ENCODE results near the gene GMPPB.
"Not testable (repeated sequence)": the region's sequence is repeated elsewhere in the genome, so short reads cannot be mapped to it uniquely, and the experiment has no call there.

Gene GMPPB

DNA sequence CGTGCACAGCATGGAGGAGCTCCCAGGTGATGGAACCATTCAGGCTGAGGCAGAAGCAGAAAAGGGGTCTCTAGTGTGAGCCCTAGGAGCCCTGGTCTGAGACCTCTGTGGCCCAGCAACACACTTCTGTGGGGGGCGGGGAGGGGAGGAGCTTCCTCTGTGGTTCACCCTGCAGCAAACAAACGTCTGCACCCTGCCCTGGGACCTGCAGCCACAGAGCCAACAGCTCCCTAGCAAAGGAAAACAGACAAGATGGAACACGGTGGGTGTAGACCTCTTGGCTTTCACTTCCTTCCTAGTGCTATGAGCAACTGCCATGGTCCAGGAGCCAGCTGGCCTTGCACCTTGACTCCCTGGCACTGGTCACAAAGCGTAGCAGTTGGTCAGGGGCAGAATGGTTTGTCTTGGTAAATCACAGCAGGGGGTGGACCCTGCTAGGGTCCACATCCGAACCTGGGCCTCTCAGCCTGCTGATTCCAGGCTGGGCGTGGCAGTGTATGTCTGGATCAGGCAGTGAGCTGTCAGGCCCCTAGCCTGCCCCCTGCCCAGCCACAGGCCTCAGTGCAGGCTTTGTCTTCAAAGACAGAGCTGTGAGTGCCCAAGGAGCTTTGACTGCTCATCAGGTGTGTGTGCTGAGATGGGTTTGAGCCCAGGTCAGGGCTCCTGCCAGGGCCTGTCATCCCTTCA is 11.0 kb downstream of the GMPPB start:
- DNase-seq, result no peak

DNA sequence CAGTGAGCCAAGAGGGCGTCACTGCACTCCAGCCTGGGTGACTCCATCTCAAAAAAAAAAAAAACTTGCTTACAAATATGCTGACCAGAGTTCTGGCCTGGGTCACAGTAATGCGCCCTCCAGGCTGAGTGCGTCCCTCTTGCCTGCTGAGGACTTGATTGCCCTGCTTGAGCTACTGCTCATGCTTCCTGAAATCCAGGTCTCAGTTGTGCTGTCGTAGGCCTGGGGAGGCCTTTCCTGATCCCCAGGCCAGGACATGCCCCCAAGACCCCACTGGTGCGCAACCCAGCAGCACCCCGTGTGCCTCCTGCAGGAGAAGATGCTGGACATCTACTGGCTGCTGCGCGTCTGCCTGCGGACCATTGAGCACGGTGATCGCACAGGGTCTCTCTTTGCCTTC is 11.6 kb downstream of the GMPPB start:
- no peak for DNase-seq

DNA sequence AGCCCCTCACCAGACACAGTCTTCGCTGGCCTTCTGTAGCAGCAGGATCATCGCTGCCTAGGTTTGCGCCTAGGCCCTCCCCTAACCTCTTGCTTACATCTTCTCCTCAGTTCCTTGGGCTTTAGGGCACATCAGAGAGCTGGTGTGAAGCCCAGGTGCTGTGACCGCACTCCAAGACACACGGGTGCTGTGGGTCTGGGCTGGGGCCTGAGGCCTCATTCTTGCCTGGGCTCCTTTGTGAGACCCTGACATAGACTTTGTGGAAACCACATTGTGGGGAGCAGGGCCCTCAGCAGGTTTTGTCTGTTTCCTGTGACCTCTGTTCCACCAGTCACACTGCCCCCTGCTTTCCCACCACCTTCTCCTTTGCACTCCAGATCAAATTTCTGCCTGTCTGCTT is 12.3 kb downstream of the GMPPB start:
- DNase-seq, result no peak

DNA sequence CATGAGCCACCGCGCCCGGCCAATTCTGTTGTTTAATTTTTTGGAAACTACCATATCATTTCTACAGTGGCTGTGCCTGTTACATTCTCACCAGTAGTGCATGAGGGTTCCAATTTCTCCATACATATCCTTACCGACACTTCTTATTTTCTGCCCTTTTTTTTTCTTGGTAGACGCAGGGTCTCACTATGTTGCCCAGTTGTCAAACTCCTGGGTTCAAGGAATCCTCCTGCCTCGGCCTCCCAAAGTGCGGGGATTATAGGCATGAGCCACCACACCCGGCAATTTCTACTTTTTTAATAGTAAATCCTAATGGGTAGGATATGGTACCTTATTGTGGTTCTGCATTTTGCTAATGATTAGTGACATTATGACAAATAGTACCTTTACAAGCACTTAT is 13.9 kb downstream of the GMPPB start:
- no peak for DNase-seq

DNA sequence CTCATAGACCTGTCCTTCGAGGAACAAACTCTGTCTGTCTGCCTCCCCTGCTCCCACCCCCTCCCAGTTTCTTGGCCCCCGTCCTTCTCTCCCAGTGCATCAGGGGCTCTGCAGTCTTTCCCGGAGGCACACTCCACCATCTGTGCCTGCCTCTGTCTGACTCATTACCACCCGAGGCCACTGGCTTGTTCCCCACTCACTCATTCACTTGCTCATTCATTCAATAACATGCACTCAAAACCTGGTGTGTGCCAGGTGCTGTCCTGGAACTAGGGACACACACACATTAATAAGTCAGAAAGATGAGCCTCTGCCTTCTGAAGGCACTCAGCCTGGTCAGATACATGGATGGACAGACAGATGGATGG is 16.7 kb downstream of the GMPPB start:
- no peak for DNase-seq

DNA sequence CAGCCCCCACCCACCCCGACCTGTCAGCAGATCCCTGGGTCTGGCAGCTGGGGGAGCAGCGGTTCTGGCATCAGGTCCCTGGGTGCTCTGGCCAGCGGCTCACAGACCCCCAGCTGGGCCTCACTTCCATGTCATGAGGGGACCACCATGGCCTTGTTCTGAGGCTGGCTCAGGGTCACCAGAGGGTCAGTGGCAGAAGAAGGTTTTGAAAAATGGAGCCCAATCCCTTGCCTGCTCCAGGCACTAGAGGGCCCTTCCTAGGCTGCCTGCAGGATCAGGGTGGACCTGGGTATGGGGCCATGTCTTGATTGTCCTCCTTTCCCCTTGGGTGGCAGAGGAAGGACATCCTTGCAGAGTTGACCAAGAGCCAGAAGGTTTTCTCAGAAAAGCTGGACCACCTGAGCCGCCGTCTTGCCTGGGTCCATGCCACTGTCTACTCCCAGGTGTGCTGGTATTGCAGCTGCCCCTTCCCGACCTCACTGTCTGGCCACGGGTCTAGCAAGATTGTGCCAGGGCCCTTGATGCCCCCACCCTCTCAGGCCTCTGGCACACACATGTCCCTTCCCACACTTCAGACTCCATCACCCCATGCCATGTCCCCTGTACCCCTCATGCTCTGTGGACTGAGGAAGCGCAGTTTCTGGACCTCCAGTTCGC is 17.2 kb downstream of the GMPPB start:
- no peak for DNase-seq

DNA sequence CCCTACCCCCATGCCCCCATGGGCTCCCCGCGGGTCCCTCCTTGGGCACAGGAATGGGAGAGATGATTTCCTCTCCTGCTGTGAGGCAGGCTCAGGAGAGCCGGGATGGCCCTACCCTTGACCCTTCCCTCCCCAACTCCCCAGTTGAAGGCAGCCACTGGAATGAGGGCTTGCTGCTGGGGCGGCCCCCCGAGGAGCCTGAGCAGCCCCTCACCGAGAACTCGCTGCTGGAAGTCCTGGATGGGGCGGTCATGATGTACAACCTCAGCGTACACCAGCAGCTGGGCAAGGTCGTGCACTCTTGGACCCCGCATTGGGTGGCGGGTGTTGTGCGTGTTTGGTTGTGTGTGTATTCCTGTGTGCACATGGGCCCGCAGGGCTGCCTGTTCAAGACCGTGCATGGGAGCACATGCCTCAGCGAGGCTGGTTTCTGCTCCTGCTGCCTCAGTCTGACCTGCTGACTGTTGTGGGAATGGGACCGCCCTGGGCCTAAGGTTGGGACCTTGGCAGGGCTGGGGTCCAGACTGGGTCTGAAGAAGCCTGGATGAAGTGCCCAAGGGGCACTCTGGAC is 18.3 kb downstream of the GMPPB start:
- DNase-seq, result no peak

DNA sequence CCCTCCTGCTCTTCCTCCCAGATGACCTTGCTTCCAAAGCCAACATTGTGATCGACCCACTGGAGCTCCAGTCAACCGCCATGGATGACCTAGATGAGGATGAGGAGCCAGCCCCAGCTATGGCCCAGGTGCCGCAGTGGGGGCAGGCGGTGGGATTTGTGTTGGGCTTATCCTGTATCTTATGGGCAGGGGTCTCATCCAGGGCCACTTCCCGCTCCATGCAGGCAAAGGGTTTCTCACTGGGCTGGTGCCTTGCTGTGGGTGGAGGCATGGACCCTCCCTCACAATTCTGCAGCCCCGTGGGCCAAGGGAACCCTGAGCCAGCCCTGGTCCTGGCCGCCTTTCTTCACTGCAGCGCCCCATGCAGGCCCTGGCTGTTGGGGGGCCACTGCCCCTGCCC is 19.1 kb downstream of the GMPPB start:
- DNase-seq, result no peak

DNA sequence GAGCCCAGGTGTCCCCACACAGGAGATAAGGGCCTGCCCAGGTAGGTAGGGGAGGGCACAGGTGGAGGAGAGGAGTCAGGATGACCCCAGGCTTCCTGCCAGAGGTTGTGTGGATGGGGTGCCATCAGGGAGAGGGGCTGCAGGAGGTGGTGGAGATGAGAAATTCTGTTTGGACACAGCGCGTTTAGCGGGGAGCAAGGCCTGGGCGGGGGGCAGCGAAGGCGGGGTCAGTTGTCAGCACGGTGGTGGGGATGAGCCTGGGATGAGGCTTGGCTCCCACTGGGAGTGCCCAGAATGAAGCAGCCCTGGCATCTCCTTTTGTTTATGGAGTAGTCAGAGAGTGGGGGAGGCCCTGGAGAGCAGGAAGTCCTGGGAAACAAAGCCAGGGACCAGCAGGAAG is 19.8 kb downstream of the GMPPB start:
- DNase-seq, result no peak

DNA sequence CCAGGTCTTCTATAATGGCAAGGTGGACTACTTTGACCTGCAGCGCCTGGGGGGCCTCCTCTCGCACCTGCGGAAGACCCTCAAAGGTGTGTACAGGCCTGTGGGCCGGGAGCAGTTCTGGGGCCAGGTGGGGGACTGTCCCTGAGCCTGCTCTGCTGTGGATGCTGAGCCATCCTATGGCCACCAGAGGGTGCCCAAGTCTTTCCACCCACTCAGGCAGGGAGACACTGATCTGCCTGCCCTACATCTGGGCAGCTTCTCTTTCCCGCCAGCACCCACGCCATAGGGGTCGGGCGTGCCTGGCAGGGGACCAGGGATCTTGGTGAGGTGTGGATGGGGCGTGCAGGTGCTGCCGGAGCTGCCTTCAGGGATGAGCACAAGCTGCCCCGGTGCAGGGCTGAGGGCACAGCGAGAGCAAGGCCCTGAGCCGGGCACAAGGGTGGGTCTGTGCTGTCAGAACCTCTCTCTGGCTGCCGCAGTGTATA is 20.3 kb downstream of the GMPPB start:
- DNase-seq, result peak; percentile 46

DNA sequence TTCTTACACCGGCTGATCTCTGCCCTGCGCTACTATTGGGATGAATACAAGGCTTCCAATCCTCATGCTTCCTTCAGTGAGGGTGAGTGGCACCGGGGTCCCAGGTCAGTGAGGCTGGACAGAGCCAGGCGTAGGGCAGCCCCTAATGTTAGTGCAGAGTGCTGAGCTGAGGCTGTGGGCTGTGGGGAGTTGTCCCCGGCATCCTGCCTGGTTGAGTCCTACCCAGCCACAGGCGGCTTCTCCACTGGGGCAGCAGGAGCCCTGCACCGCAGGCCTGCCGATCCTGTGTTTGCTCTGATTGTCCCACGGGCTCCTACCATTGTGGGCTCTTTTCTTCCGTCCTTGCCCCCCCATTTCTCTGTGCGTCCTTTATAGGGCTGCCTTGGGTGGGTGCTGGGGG is 21.1 kb downstream of the GMPPB start:
- no peak for DNase-seq

DNA sequence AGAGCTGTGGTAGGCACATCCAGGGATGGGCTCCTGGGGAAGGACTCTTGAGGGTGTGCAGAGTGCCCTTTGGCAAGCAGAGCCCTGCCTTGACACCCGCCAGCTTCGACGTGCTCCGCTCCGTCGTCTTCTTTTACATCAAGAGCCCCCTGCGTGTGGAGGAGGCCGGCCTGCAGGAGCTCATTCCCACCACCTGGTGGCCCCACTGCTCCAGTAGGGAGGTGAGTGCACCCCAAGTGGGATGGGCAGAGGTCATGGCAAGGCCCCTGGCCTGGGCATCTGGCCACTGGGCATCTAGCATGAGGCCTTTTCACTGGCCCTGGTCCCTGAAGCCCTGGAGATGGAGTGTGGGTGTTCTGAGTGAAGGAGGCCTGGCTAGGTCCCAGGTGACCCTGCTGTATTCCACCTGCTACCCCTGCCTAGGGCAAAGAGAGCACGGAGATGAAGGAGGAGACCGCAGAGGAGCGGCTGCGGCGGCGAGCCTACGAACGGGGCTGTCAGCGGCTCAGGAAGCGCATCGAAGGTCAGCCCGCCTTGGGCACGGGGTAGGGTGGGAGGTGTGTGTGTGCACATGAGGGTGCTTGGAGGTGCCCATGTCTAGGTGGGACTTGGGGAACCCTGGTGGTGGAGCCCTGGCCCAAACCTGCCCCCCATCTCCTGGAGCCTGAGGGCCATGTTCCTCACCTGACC is 22.2 kb downstream of the GMPPB start:
- no peak for DNase-seq

DNA sequence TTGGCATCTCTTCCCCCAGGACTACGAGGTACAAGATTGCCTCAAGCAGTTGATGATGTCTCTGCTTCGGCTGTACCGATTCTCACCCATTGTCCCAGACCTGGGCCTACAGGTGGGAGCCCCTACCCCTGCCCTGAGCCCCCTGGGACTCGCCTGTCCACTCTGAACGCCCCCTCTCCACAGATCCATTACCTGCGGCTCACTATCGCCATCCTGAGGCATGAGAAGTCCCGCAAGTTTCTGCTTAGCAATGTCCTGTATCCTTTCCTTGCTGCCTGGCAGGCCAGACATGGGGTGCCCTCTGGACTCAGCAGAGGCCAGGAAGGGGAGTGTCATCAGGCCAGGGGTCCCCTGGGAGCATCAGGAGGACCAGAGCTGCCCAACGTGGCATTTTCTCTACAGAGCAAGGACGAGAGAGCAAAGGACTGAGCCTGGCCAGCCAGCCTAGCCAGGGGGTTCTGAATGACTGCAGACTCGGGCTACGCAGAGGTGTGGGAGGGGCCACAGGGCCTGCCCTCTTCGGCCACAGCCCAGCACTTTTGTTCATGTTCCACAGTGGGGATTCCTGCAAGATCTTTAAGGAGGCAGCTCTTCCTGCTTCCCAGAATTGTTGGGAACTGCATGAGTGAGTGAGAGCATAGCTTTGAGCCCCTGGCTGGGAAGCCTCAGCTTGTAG is 23.2 kb downstream of the GMPPB start:
- DNase-seq, result no peak

DNA sequence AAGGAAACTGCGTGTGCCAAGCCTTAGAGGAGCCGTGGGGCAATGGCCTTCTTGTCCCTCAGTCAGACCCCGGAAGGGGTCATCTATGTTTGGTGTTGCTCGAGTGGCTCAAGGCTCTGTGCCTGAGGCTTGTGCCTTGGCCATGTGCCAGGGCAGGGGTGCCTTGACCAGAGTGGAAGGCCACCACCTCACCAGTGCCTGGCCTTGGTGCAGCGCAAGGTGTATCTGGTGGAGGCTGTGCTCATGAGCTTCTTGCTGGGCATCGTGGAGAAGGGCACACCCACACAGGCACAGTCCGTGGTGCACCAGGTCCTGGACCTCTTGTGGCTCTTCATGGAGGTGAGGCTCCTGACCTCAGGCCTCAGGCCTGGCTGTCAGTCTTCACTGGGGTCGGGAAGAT is 23.7 kb downstream of the GMPPB start:
- no peak for DNase-seq

DNA sequence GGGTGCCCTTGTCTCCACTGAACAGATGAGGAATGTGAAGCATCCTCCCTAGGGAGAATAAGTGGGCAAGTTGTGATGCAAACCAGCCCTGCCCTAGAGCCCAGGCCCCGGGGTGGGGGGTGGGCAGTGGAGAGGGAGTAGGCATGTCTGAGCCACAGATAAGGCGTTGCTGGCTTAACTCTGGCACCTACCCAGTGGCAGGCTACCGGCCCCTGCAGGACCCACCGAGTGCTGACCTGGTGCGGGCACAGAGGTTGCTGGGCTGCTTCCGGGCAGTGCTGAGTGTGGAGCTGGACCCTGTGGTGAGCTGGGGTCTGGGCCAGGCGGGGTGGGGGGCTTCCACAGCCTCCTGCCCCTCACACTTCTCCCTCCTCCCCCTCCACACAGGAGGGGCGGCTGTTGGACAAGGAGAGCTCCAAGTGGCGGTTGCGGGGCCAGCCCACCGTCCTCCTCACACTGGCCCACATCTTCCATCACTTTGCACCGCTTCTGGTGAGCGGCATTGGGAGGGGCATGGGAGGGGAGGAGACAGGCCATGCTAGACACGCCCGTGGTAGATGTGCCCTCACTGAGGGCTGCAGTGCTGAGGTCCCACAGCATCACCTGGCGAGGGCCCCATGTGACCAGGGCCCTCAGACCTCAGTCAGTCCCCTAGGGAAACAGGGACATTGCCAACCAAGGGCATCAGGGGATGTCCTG is 24.3 kb downstream of the GMPPB start:
- DNase-seq, result no peak

DNA sequence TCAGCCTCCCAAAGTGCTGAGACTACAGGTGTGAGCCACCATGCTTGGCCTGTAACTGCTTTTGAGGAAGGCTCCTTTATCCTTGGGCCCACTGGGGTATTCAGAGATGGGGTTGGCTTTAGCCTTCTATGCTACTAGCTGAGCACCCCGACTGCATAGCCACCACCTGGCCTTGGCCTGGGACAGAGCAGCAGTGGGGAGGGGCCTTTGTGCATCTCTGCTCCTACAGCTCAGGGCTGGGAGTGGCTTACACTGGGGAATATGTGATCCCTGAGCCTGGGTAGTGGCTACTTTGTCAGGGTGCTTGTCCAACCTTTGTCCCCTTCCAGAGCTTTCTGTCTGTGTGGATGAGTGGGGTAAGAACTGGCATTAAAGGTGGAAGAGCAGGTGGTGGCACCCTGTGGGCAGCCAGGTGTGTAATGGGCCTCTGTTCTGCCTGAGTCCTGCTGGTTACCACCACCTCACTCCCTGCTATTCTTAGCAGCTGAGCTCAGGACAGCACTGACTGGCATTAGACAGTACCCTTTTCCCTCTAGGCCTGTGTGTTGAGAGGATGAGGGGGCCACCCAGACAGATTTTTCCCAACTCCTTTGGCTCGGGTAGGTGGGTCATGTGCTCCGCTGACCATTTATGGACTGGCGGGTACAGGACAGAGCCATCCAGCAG is 28.3 kb downstream of the GMPPB start:
- DNase-seq, result not testable (repeated sequence)

DNA sequence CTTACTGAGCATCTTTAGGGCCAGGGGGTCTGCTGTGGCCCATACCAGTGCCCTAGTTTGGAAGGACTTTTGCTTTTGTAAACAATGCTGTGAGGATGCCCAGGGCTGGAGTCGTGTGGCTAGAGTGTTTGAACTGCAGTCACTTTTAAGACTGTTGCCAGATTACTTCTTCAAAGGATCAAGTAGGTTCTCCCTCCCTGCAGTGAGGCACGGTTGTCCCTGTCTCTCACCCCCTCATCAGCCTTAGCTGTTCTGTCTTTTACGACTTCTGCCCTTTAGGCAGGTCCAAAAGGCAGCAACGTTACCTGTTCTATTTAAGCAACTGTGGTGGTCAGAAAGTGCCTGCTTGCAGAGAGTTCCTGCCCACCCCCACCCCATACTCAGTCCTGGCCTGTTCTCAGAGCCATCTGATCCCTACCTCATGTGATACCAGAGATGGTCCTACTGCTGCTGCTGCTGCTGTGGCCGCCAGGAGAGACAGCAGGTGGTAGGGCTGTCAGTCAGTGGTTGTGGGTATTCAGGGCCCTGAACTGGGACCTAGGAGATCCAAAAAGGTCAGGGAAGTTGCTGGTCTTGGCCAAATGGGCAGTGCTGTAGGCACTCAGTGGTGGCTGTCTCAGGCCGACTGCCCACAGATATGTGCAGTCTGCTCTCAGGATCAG is 29.2 kb downstream of the GMPPB start:
- DNase-seq, result not testable (repeated sequence)

DNA sequence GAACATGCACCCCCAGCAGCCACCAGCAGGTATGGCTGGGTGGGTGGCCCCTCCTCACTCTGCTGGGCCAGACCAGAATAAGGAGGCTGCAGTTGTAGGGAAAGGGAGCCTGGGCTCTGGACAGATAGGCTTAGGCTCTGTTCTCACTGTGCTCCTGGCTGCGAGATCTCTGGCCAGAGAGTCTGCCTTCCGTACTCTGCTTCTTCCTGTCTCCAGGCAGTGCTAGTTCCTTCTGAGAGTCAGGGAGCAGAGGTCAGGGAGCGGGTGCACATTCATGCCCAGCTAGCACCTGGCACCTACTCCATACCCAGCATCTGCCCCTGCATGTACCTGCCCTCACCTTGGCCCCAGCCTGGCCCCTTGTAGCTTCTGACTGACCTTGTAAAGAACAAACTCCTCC is 32.3 kb downstream of the GMPPB start:
- DNase-seq, result not testable (repeated sequence)

DNA sequence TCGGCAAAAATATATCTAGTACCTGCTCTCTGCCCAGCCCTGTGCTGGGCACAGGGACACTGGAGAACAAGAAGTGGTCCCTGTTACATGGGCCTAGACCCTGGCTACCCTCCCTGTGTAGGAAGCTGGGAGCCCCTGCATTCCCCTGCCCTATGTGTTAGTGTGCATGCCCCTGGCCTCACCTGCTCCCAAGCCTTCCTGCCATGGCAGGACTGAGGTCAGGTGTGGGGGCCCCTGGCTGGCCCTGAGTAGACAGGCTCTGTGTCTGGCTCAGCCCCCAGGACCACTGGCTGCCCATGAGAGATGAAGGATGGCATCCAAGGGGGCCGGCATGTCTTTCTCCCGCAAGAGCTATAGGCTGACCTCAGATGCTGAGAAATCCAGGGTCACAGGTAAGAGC is 32.9 kb downstream of the GMPPB start:
- not testable (repeated sequence) for DNase-seq

DNA sequence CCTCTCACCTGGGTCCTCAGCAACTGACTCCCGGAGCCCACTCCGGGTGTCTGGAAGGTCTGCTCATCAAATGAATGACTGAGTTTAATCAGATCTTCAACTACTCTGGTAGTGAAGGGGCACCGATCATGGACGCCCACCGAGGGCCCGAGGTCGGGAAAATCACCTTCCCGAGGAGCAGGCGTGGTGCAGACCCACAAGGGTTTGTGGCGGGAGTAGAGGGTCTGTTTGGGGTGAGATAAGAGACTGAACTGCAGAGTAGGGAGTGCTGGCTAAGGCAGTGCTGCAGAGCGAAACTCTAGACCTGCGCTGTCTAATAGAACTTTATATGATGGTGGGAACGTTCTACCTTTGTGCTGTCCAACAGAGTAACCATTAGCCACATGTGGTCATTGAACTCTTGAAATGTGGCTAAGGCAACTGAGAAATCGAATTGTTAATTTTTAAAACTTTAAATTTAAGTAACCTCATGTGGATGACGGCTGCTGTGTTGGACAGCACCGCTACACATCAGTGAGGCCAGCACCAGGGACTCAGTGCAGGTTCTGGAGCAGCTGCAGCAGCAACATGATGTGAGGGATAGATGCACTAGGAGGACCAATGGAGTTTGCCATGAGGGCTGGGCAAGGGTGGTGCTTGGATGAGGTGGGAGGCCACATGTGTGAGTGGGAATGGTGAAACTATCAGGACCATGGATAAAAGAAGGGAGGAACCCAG is 33.7 kb downstream of the GMPPB start:
- not testable (repeated sequence) for DNase-seq
